HepG2 (cell line): ENCODE results near the gene KIF5B. TPM values are rescaled to one million over a fixed set of nuclear protein-coding genes. Genes with fewer than 3 reads are reported as not detected.
A peak's percentile ranks its signal among the peaks of the same experiment; 100 is the strongest.

Experiments used
- HES4 ChIP-seq: sonication (generic); formaldehyde crosslinking; IDR thresholded peaks from 2 replicates; pipeline ENCODE4 v1.9.0; 2021; ENCODE audit warnings: mild to moderate bottlenecking, missing genetic modification reagents, borderline replicate concordance
- MXD4 ChIP-seq: IDR thresholded peaks from 2 replicates; pipeline ENCODE4 v1.6.1; 2016; ENCODE audit warnings: mild to moderate bottlenecking, missing biosample characterization, missing genetic modification reagents
- ZBTB26 ChIP-seq: IDR thresholded peaks from 2 replicates; pipeline ENCODE4 v1.6.1; 2016; ENCODE audit warnings: missing compliant biosample characterization, missing genetic modification reagents, borderline replicate concordance
- ZFP82 ChIP-seq: sonication (generic); formaldehyde crosslinking; IDR thresholded peaks from 2 replicates; pipeline ENCODE4 v1.5.1; 2020; ENCODE audit warnings: mild to moderate bottlenecking, missing genetic modification reagents, borderline replicate concordance
- ZIK1 ChIP-seq: sonication (generic); formaldehyde crosslinking; IDR thresholded peaks from 2 replicates; pipeline ENCODE4 v1.5.0; 2020; ENCODE audit warnings: mild to moderate bottlenecking, low read depth, missing genetic modification reagents, borderline replicate concordance
- ZMYM4 ChIP-seq: sonication (generic); formaldehyde crosslinking; IDR thresholded peaks from 2 replicates; pipeline ENCODE4 v1.8.1; 2023; ENCODE audit warnings: mild to moderate bottlenecking, missing genetic modification reagents
- ZNF451 ChIP-seq: sonication (generic); formaldehyde crosslinking; IDR thresholded peaks from 2 replicates; pipeline ENCODE4 v1.5.0; 2020; ENCODE audit warnings: mild to moderate bottlenecking, missing genetic modification reagents
- ZNF513 ChIP-seq: sonication (generic); formaldehyde crosslinking; conservative IDR thresholded peaks from 2 replicates; pipeline ENCODE4 v1.5.0; 2020; ENCODE audit warnings: missing genetic modification reagents
- ZNF530 ChIP-seq: sonication (generic); formaldehyde crosslinking; IDR thresholded peaks from 2 replicates; pipeline ENCODE4 v1.5.0; 2020; ENCODE audit warnings: low read depth, mild to moderate bottlenecking, missing genetic modification reagents
- ZNF646 ChIP-seq: sonication (generic); formaldehyde crosslinking; IDR thresholded peaks from 2 replicates; pipeline ENCODE4 v1.9.0; 2021; ENCODE audit warnings: mild to moderate bottlenecking, missing genetic modification reagents
- ZSCAN9 ChIP-seq: IDR thresholded peaks from 2 replicates; pipeline ENCODE4 v1.6.1; 2016; ENCODE audit warnings: borderline replicate concordance
- polyA plus RNA-seq, 8 experiments: library from polyadenylated mRNA; depleted of rRNA in 3 of 8; stranded (reverse) in 7 of 8; unstranded in 1 of 8; fragments of >200 nt; fragmentation: Illumina TruSeq in 4 of 8; extraction: Trizol in 4 of 8; gene quantifications; 2 replicates each; pipeline versions ENCODE4 v1.2.1 to v1.2.3, GENCODE V29; 2011 to 2016; ENCODE audit warnings: low read depth in 4 of 8, missing spikeins in 1 of 8, mixed read lengths in 1 of 8; ENCODE audit not compliant: insufficient read depth in 1 of 8
- total RNA-seq, 5 experiments: library from RNA; depleted of rRNA; stranded (reverse); fragments of >200 nt; fragmentation: Illumina TruSeq; extraction: Trizol; gene quantifications; 2 replicates each; pipeline ENCODE4 v1.2.3, GENCODE V29; 2016; ENCODE audit warnings: low read depth in 1 of 5
- TF ChIP-seq, protein P1 (sequence below): IDR thresholded peaks from 2 replicates; pipeline ENCODE4 v1.6.1; 2016; ENCODE audit warnings: mild to moderate bottlenecking, missing biosample characterization, missing genetic modification reagents
- TF ChIP-seq, protein P2 (sequence below): sonication (generic); formaldehyde crosslinking; IDR thresholded peaks from 2 replicates; pipeline ENCODE4 v1.4.0; 2020; ENCODE audit warnings: low read depth, missing genetic modification reagents

The KIF5B gene
- total and polyA plus RNA-seq, 2 of the 13 experiments (the other 11 are each of a cell fraction or from before 2014, with no cell fraction given): 34.3 to 133 TPM

DNA sequence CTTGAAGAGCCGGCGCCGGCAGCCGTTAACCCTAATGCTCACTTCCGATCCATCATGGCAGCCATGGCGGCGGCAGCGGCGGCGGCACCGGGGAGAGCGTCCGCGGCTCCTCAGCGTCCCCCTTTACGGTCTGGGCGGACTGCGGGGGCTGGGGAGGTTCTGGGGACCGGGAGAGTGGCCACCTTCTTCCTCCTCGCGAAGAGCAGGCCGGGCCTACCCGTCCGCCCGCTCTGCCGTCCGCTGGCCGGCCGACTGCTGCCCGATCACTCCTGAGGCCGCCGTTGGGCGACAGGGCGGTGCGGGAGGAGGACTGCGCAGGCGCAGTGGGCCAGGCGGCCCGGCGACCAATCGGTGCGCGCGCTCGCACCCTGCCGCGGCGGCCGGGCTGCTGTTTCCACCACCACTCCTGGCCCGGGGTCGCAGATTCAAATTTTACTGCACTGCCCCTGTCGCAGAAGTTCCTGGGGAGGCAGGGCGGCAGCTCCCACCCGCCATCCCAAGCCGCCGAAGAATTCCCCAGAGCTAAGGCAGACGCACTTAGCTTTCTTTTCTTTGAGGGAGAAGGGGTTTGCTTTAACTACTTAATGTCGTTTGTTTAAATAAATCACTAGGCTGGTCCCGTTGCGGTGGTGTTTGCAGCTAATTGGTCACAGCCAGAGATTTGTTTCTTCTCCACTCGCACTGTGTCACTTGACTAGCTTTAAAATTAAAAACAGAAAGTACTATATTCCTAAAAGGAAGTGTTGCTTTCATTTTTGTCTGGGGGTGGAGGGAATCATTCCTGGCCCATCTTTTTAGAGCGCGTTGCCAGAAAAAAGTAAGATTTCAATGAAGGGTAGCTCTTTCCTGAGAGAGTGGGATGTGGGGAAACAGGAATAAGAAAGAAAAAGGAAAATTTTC is at the start of gene KIF5B (continued):
- TF ChIP-seq ZNF646 (CRISPR knock-in tag): no peak
- TF ChIP-seq ZNF451: no peak
- TF ChIP-seq ZNF530: 0 out of 2 replicates have a peak, but pooled peaks have one; percentile 60
- TF ChIP-seq ZSCAN9 (CRISPR knock-in tag): no peak
- peak; percentile 78; the same call in 1 of the 2 replicates for TF ChIP-seq ZMYM4 (CRISPR knock-in tag)
- 0 out of 2 replicates have a peak, but pooled peaks have one; percentile 64 for TF ChIP-seq ZBTB26 (CRISPR knock-in tag)
- TF ChIP-seq, protein P1, sequence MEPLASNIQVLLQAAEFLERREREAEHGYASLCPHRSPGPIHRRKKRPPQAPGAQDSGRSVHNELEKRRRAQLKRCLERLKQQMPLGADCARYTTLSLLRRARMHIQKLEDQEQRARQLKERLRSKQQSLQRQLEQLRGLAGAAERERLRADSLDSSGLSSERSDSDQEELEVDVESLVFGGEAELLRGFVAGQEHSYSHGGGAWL (CRISPR knock-in tag): peak; percentile 86
- no peak for TF ChIP-seq ZNF513 (CRISPR knock-in tag)
- peak; percentile 40; the same call in 1 of the 2 replicates for TF ChIP-seq HES4
- TF ChIP-seq, protein P2, sequence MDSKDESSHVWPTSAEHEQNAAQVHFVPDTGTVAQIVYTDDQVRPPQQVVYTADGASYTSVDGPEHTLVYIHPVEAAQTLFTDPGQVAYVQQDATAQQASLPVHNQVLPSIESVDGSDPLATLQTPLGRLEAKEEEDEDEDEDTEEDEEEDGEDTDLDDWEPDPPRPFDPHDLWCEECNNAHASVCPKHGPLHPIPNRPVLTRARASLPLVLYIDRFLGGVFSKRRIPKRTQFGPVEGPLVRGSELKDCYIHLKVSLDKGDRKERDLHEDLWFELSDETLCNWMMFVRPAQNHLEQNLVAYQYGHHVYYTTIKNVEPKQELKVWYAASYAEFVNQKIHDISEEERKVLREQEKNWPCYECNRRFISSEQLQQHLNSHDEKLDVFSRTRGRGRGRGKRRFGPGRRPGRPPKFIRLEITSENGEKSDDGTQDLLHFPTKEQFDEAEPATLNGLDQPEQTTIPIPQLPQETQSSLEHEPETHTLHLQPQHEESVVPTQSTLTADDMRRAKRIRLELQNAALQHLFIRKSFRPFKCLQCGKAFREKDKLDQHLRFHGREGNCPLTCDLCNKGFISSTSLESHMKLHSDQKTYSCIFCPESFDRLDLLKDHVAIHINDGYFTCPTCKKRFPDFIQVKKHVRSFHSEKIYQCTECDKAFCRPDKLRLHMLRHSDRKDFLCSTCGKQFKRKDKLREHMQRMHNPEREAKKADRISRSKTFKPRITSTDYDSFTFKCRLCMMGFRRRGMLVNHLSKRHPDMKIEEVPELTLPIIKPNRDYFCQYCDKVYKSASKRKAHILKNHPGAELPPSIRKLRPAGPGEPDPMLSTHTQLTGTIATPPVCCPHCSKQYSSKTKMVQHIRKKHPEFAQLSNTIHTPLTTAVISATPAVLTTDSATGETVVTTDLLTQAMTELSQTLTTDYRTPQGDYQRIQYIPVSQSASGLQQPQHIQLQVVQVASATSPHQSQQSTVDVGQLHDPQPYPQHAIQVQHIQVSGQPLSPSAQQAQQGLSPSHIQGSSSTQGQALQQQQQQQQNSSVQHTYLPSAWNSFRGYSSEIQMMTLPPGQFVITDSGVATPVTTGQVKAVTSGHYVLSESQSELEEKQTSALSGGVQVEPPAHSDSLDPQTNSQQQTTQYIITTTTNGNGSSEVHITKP: no peak
- TF ChIP-seq ZIK1 (CRISPR knock-in tag): peak; percentile 84; the same call in 1 of the 2 replicates
- peak; percentile 60; the same call in 1 of the 2 replicates for TF ChIP-seq ZFP82 (CRISPR knock-in tag)
- TF ChIP-seq MXD4: peak; percentile 34; the same call in 1 of the 2 replicates
